GM18520 (cell line): ENCODE measurements around the gene GASK1B.

ENCODE experiments used
- ATAC-seq: cut with Tn5 transposase; IDR thresholded peaks from one replicate; pipeline ENCODE4 v1.9.1; 2021; ENCODE audit not compliant: unreplicated experiment

GASK1B gene

GRCh38 chr4:158189422-158189821 lies 16.6 kb upstream of the GASK1B start:
- ATAC-seq = no peak

- no peak for ATAC-seq
Observed at GRCh38 chr4:158186815-158187214, 14.0 kb upstream of the GASK1B start.

GRCh38 chr4:158182736-158183135 lies 9.9 kb upstream of the GASK1B start:
- ATAC-seq = no peak

- ATAC-seq = no peak
Observed at GRCh38 chr4:158181906-158182305, 9.1 kb upstream of the GASK1B start.

GRCh38 chr4:158179465-158179864 lies 6.6 kb upstream of the GASK1B start:
- ATAC-seq = no peak

GRCh38 chr4:158176776-158177175 lies 4.0 kb upstream of the GASK1B start:
- ATAC-seq = no peak

- ATAC-seq = no peak
Observed at GRCh38 chr4:158176108-158176507, 3.3 kb upstream of the GASK1B start.

GRCh38 chr4:158170691-158171561 lies 1.9 kb downstream of the GASK1B start:
- ATAC-seq = no peak

- no peak for ATAC-seq
Observed at GRCh38 chr4:158169931-158170690, 2.7 kb downstream of the GASK1B start.

GRCh38 chr4:158169506-158169905 lies 3.3 kb downstream of the GASK1B start:
- no peak for ATAC-seq

GRCh38 chr4:158168606-158169005 lies 4.2 kb downstream of the GASK1B start:
- no peak for ATAC-seq

- no peak for ATAC-seq
Observed at GRCh38 chr4:158166701-158167100, 6.1 kb downstream of the GASK1B start.

GRCh38 chr4:158164768-158165213 lies 8.0 kb downstream of the GASK1B start:
- no peak for ATAC-seq

- no peak for ATAC-seq
Observed at GRCh38 chr4:158163941-158164767, 8.7 kb downstream of the GASK1B start.

GRCh38 chr4:158162631-158163030 lies 10.2 kb downstream of the GASK1B start:
- no peak for ATAC-seq

GRCh38 chr4:158161551-158162354 lies 11.1 kb downstream of the GASK1B start:
- no peak for ATAC-seq

GRCh38 chr4:158159718-158160094 lies 13.1 kb downstream of the GASK1B start:
- no peak for ATAC-seq

GRCh38 chr4:158159054-158159717 lies 13.6 kb downstream of the GASK1B start:
- ATAC-seq = no peak

- no peak for ATAC-seq
Observed at GRCh38 chr4:158157412-158157811, 15.4 kb downstream of the GASK1B start.
